Astrocyte (in vitro differentiated cells and primary cell): ENCODE results near the gene PSAP. TPM values are rescaled to one million over a fixed set of nuclear protein-coding genes. Genes with fewer than 3 reads are reported as not detected.

ENCODE experiments used
- DNase-seq: peaks from one replicate; pipeline ENCODE4 v3.0.0-alpha.2; 2010; ENCODE audit warnings: low read depth
- FAIRE-seq: peaks from 2 replicates; lab custom pipeline; 2011; peaks lifted over from hg19 to GRCh38; lab: Jason Lieb, UNC
- H2AFZ ChIP-seq: 2 replicates; pipeline ENCODE4 v1.6.0; 2012; ENCODE audit warnings: low read depth, low read length, inconsistent platforms
- H3K27ac ChIP-seq: 2 replicates; pipeline ENCODE4 v1.5.1; 2011; ENCODE audit warnings: low read depth, low read length, inconsistent platforms
- H3K27me3 ChIP-seq: 2 replicates; pipeline ENCODE4 v1.6.0; 2011; ENCODE audit warnings: low read length, inconsistent platforms; ENCODE audit not compliant: insufficient read depth
- H3K36me3 ChIP-seq: 2 replicates; pipeline ENCODE4 v1.5.1; 2011; ENCODE audit warnings: low read length, inconsistent platforms; ENCODE audit not compliant: insufficient read depth
- H3K4me1 ChIP-seq: 2 replicates; pipeline ENCODE4 v1.5.1; 2011; ENCODE audit warnings: low read length, inconsistent platforms; ENCODE audit not compliant: insufficient read depth
- H3K4me2 ChIP-seq: 2 replicates; pipeline ENCODE4 v1.6.0; 2012; ENCODE audit warnings: low read length, inconsistent platforms
- H3K4me3 ChIP-seq: 2 replicates; pipeline ENCODE4 v1.5.1; 2011; ENCODE audit warnings: low read depth, mild to moderate bottlenecking, low read length, inconsistent platforms; ENCODE audit not compliant: insufficient read depth
- H3K79me2 ChIP-seq: 2 replicates; pipeline ENCODE4 v1.6.0; 2012; ENCODE audit warnings: mild to moderate bottlenecking, low read length, inconsistent platforms; ENCODE audit not compliant: insufficient read depth
- H3K9ac ChIP-seq: 2 replicates; pipeline ENCODE4 v1.6.0; 2012; ENCODE audit warnings: mild to moderate bottlenecking, low read length, inconsistent platforms
- H3K9me3 ChIP-seq: 2 replicates; pipeline ENCODE4 v1.5.1; 2012; ENCODE audit warnings: low read depth, mild to moderate bottlenecking, low read length, inconsistent platforms; ENCODE audit not compliant: insufficient read depth
- H4K20me1 ChIP-seq: 2 replicates; pipeline ENCODE4 v1.6.0; 2012; ENCODE audit warnings: low read length, inconsistent platforms; ENCODE audit not compliant: insufficient read depth
- H3K27ac Mint-ChIP-seq: one replicate; pipeline ENCODE4 v1.8.0; 2021; ENCODE audit warnings: mild to moderate bottlenecking, mixed read lengths; ENCODE audit not compliant: unreplicated experiment
- H3K27me3 Mint-ChIP-seq: one replicate; pipeline ENCODE4 v1.8.0; 2021; ENCODE audit warnings: low read depth, mixed read lengths; ENCODE audit not compliant: unreplicated experiment
- H3K36me3 Mint-ChIP-seq: one replicate; pipeline ENCODE4 v1.8.0; 2021; ENCODE audit warnings: low read depth, mixed read lengths; ENCODE audit not compliant: unreplicated experiment
- H3K4me1 Mint-ChIP-seq: one replicate; pipeline ENCODE4 v1.8.0; 2021; ENCODE audit warnings: low read depth, mixed read lengths; ENCODE audit not compliant: unreplicated experiment
- H3K4me3 Mint-ChIP-seq: one replicate; pipeline ENCODE4 v1.8.0; 2021; ENCODE audit warnings: mild to moderate bottlenecking, moderate library complexity, mixed read lengths; ENCODE audit not compliant: unreplicated experiment
- H3K9me3 Mint-ChIP-seq: one replicate; pipeline ENCODE4 v1.8.0; 2021; ENCODE audit warnings: mild to moderate bottlenecking, mixed read lengths; ENCODE audit not compliant: unreplicated experiment
- EZH2 ChIP-seq: IDR thresholded peaks from 2 replicates; pipeline ENCODE4 v1.6.1; 2012; ENCODE audit warnings: mild to moderate bottlenecking, low read length, inconsistent platforms; ENCODE audit not compliant: insufficient read depth
- total RNA-seq: library from RNA; stranded (reverse); gene quantifications from 2 replicates; pipeline ENCODE4 v1.2.1, GENCODE V29; 2021
- TF ChIP-seq, protein P1 (sequence below): IDR thresholded peaks from 2 replicates; pipeline ENCODE4 v1.5.1; 2011; ENCODE audit warnings: low read depth, mild to moderate bottlenecking, inconsistent platforms, low read length, moderate library complexity; ENCODE audit not compliant: insufficient read depth

Gene PSAP
- total RNA-seq, 1 donor from 2014 or later: 1,120 TPM

- peak overlapping the region; percentile 51 for H3K27ac ChIP-seq
- no peak for FAIRE-seq
- no peaks in the 10 kb centered on the region for H3K36me3 ChIP-seq
- H2AFZ ChIP-seq: no peak overlapping the region
- peak overlapping the region; percentile 99 for H3K4me3 Mint-ChIP-seq
- H3K4me1 Mint-ChIP-seq: peaks cover 23% of the 10 kb centered on the region
- no peaks in the 10 kb centered on the region for H3K9me3 Mint-ChIP-seq
- H4K20me1 ChIP-seq: peaks cover 62% of the 10 kb centered on the region
- DNase-seq: no peak
- H3K4me1 ChIP-seq: peaks cover 22% of the 10 kb centered on the region
- no peaks in the 10 kb centered on the region for H3K27me3 Mint-ChIP-seq
- H3K36me3 Mint-ChIP-seq: peaks cover 4% of the 10 kb centered on the region
- no peak for TF ChIP-seq EZH2
- no peak overlapping the region for H3K27ac Mint-ChIP-seq
- H3K4me3 ChIP-seq: peak overlapping the region; percentile 78
- H3K27me3 ChIP-seq: no peaks in the 10 kb centered on the region
- peak overlapping the region; percentile 84 for H3K4me2 ChIP-seq
- H3K9me3 ChIP-seq: no peaks in the 10 kb centered on the region
- H3K9ac ChIP-seq: peak overlapping the region; percentile 96
- peaks cover 66% of the 10 kb centered on the region for H3K79me2 ChIP-seq
These were observed 1.6 kb downstream of the PSAP start for GRCh38 chr10:71849461-71849908.

GRCh38 chr10:71848325-71849275 lies 2.5 kb downstream of the PSAP start:
- Histone ChIP-seq H3K27ac (peak overlapping the region; percentile 51), H2AFZ (no peak overlapping the region), H3K79me2 (peaks cover 75% of the 10 kb centered on the region), H3K4me2 (peak overlapping the region; percentile 84), H3K4me3 (peak overlapping the region; percentile 78), H3K9me3 (no peaks in the 10 kb centered on the region), H3K4me1 (peaks cover 22% of the 10 kb centered on the region), H4K20me1 (peaks cover 71% of the 10 kb centered on the region), H3K9ac (peak overlapping the region; percentile 61), H3K27me3 (no peaks in the 10 kb centered on the region), H3K36me3 (no peaks in the 10 kb centered on the region)
- Mint-ChIP-seq H3K4me1 (peaks cover 23% of the 10 kb centered on the region), H3K36me3 (peaks cover 4% of the 10 kb centered on the region), H3K4me3 (peak overlapping the region; percentile 99), H3K27me3 (no peaks in the 10 kb centered on the region), H3K27ac (no peak overlapping the region), H3K9me3 (no peaks in the 10 kb centered on the region)
- no peak for FAIRE-seq
- TF ChIP-seq, protein P1, sequence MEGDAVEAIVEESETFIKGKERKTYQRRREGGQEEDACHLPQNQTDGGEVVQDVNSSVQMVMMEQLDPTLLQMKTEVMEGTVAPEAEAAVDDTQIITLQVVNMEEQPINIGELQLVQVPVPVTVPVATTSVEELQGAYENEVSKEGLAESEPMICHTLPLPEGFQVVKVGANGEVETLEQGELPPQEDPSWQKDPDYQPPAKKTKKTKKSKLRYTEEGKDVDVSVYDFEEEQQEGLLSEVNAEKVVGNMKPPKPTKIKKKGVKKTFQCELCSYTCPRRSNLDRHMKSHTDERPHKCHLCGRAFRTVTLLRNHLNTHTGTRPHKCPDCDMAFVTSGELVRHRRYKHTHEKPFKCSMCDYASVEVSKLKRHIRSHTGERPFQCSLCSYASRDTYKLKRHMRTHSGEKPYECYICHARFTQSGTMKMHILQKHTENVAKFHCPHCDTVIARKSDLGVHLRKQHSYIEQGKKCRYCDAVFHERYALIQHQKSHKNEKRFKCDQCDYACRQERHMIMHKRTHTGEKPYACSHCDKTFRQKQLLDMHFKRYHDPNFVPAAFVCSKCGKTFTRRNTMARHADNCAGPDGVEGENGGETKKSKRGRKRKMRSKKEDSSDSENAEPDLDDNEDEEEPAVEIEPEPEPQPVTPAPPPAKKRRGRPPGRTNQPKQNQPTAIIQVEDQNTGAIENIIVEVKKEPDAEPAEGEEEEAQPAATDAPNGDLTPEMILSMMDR: no peak
- TF ChIP-seq EZH2: no peak
- DNase-seq: peak; percentile 74

DNA sequence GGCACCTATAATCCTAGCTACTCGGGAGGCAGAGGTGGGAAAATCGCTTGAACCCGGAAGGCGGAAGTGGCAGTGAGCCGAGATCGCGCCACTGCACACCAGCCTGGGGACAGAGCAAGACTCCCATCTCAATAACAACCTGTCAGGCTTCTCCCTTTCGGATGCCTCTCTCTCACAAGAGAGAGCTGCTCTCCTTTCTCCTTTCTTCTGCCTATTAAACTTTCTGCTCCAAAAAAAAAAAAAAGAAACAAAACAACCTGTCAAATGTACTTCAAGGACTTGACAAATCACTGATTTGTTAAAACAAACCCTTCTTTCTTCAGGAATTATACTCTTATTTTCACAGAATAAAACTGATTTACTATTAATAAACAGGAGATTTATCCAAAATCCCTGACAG lies 3.6 kb downstream of the PSAP start:
- no peak overlapping the region for H2AFZ ChIP-seq
- H3K27ac ChIP-seq: no peak overlapping the region
- Mint-ChIP-seq H3K4me1 (peaks cover 23% of the 10 kb centered on the region), H3K36me3 (peaks cover 4% of the 10 kb centered on the region), H3K9me3 (no peaks in the 10 kb centered on the region), H3K4me3 (peak overlapping the region; percentile 45), H3K27ac (peak overlapping the region; percentile 4), H3K27me3 (no peaks in the 10 kb centered on the region)
- no peak overlapping the region for H3K4me2 ChIP-seq
- no peak overlapping the region for H3K9ac ChIP-seq
- no peaks in the 10 kb centered on the region for H3K36me3 ChIP-seq
- H3K4me3 ChIP-seq: no peak overlapping the region
- H4K20me1 ChIP-seq: peaks cover 82% of the 10 kb centered on the region
- FAIRE-seq: no peak
- peaks cover 22% of the 10 kb centered on the region for H3K4me1 ChIP-seq
- H3K27me3 ChIP-seq: no peaks in the 10 kb centered on the region
- no peaks in the 10 kb centered on the region for H3K9me3 ChIP-seq
- TF ChIP-seq EZH2: no peak
- TF ChIP-seq, protein P1: no peak
- DNase-seq: no peak
- peaks cover 86% of the 10 kb centered on the region for H3K79me2 ChIP-seq
